HEK293T (cell line): ENCODE results near the gene AMFR.
"Not testable (repeated sequence)": the region's sequence is repeated elsewhere in the genome, so short reads cannot be mapped to it uniquely, and the experiment has no call there.

Experiments
- CTCF ChIA-PET: fragments of 350-600 bp; formaldehyde crosslinking; extraction: SDS; loops from one replicate; lab custom pipeline; 2021; ENCODE audit warnings: antibody characterized with exemption, inconsistent platforms; lab: Yijun Ruan, JAX
- POLR2A ChIA-PET: fragments of 350-600 bp; formaldehyde crosslinking; extraction: SDS; loops from one replicate; lab custom pipeline; 2020; ENCODE audit warnings: antibody characterized with exemption, inconsistent platforms; lab: Yijun Ruan, JAX
- DNase-seq: peaks from one replicate; pipeline ENCODE4 v3.0.0; 2012; ENCODE audit warnings: mixed read lengths; ENCODE audit errors: extremely low spot score
- ARNT ChIP-seq: fragments of 450-650 bp; IDR thresholded peaks from 2 replicates; pipeline ENCODE4 v1.6.1; 2017; ENCODE audit warnings: mild to moderate bottlenecking
- BHLHE40 ChIP-seq: fragments of 450-650 bp; IDR thresholded peaks from 2 replicates; pipeline ENCODE4 v1.6.1; 2016; ENCODE audit warnings: mild to moderate bottlenecking, moderate library complexity, borderline replicate concordance
- CTBP1 ChIP-seq: fragments of 450-650 bp; IDR thresholded peaks from 2 replicates; pipeline ENCODE4 v1.6.1; 2016; ENCODE audit warnings: borderline replicate concordance
- ELF4 ChIP-seq: fragments of 450-650 bp; IDR thresholded peaks from 2 replicates; pipeline ENCODE4 v1.6.1; 2017; ENCODE audit warnings: antibody characterized with exemption
- FOXA1 ChIP-seq: fragments of 450-650 bp; IDR thresholded peaks from 2 replicates; pipeline ENCODE4 v1.6.1; 2016; ENCODE audit warnings: mild to moderate bottlenecking
- FOXK2 ChIP-seq: fragments of 450-650 bp; IDR thresholded peaks from 2 replicates; pipeline ENCODE4 v1.6.1; 2016; ENCODE audit warnings: mild to moderate bottlenecking
- FOXM1 ChIP-seq: fragments of 450-650 bp; IDR thresholded peaks from 2 replicates; pipeline ENCODE4 v1.6.1; 2017; ENCODE audit warnings: mild to moderate bottlenecking, borderline replicate concordance
- HDGF ChIP-seq: fragments of 450-650 bp; IDR thresholded peaks from 2 replicates; pipeline ENCODE4 v1.6.1; 2017; ENCODE audit warnings: antibody characterized with exemption, borderline replicate concordance
- L3MBTL2 ChIP-seq: fragments of 450-650 bp; conservative IDR thresholded peaks from 2 replicates; pipeline ENCODE4 v1.6.1; 2016; ENCODE audit warnings: mild to moderate bottlenecking
- LEF1 ChIP-seq: fragments of 450-650 bp; IDR thresholded peaks from 2 replicates; pipeline ENCODE4 v1.6.1; 2017; ENCODE audit warnings: mild to moderate bottlenecking, borderline replicate concordance
- NFRKB ChIP-seq: fragments of 450-650 bp; IDR thresholded peaks from 2 replicates; pipeline ENCODE4 v1.6.1; 2016; ENCODE audit warnings: mild to moderate bottlenecking, moderate library complexity
- PKNOX1 ChIP-seq: fragments of 450-650 bp; IDR thresholded peaks from 2 replicates; pipeline ENCODE4 v1.6.1; 2016
- SP1 ChIP-seq: fragments of 450-650 bp; IDR thresholded peaks from 2 replicates; pipeline ENCODE4 v1.6.1; 2017
- SUZ12 ChIP-seq: fragments of 450-650 bp; IDR thresholded peaks from 2 replicates; pipeline ENCODE4 v1.6.1; 2016; ENCODE audit warnings: mild to moderate bottlenecking
- TARDBP ChIP-seq: fragments of 450-650 bp; IDR thresholded peaks from 2 replicates; pipeline ENCODE4 v1.6.1; 2016
- ZNF384 ChIP-seq: fragments of 450-650 bp; IDR thresholded peaks from 2 replicates; pipeline ENCODE4 v1.6.1; 2016

AMFR gene

DNA sequence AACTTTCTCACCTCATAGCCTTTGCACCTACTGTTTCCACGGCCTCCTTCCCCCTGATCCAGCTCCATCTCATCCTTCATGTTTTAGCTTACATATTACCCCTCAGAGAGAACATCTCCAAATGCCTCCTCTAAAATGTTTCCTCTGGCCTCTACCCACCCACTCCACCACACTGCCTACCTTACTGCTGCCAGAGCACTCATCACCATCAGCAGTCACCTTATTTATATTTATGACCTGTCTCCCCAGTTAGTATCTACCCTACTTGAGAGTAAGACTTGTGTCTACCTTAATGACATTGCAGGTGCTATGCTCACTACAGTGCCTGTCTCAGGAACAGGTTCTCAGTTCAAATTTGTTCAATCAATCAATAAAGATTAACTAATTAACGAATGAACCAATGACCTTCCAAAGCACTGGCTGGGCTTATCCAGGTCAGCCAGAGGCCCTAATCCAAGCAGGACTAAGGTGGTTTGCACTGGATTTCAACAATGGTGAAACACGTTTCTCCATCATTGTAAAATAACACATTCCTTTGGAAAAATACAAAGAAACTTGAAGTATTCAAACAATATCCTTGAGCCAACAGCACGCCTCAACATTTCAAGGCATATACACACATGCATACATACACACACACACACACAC is 41.1 kb downstream of the AMFR start:
- no peak for DNase-seq
- ChIA-PET CTCF (no interaction called here), POLR2A (no interaction called here)
- TF ChIP-seq BHLHE40 = no peak
- no peak for TF ChIP-seq PKNOX1
- TF ChIP-seq FOXA1 = no peak
- TF ChIP-seq ZNF384 = no peak
- no peak for TF ChIP-seq ARNT

- DNase-seq = no peak
- no peak for TF ChIP-seq PKNOX1
- TF ChIP-seq NFRKB = no peak
- no peak for TF ChIP-seq FOXM1
- no peak for TF ChIP-seq BHLHE40
- TF ChIP-seq ARNT = no peak
- TF ChIP-seq SUZ12 = no peak
- TF ChIP-seq FOXK2 = no peak
- no peak for TF ChIP-seq L3MBTL2
- TF ChIP-seq LEF1 = no peak
- TF ChIP-seq ELF4 = no peak
- TF ChIP-seq ZNF384 = no peak
- no peak for TF ChIP-seq SP1
- no peak for TF ChIP-seq TARDBP
- no peak for TF ChIP-seq CTBP1
- ChIA-PET CTCF (no interaction called here), POLR2A (interaction anchor here (1.2 kb wide), 1 partner anchor 68 kb away, joined by 3 read pairs; the partner anchor contains the start of gene NUDT21)
Observed at GRCh38 chr16:56382901-56383355, 42.4 kb downstream of the AMFR start.

DNA sequence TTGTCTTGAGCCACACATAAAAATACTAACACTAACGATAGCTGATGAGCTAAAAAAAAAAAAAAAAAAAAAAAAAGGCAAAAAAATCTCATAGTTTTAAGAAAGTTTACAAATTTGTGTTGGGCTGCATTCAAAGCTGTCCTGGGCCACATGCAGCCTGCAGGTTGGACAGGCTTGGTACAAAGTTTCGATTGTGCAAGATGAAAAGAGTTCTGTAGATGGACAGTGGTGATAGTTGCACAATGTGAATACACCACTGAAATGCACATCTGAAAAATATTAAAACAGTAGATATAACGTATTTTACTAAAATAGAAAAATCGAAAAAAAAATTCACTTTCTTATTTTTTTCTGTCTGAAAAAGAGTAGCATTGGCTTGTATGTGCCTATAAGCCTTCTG is 42.9 kb downstream of the AMFR start:
- ChIA-PET CTCF (no interaction called here), POLR2A (interaction anchor here (1.2 kb wide), 1 partner anchor 69 kb away, joined by 3 read pairs; the partner anchor contains the start of gene NUDT21)
- DNase-seq = no peak
- no peak for TF ChIP-seq LEF1
- no peak for TF ChIP-seq FOXM1
- no peak for TF ChIP-seq SP1

- POLR2A ChIA-PET, CTCF ChIA-PET, DNase-seq: not testable (repeated sequence)
Observed at GRCh38 chr16:56380778-56381485, 44.4 kb downstream of the AMFR start.

GRCh38 chr16:56379044-56379443 is 46.3 kb downstream of the AMFR start:
- POLR2A ChIA-PET, CTCF ChIA-PET, DNase-seq: not testable (repeated sequence)

DNA sequence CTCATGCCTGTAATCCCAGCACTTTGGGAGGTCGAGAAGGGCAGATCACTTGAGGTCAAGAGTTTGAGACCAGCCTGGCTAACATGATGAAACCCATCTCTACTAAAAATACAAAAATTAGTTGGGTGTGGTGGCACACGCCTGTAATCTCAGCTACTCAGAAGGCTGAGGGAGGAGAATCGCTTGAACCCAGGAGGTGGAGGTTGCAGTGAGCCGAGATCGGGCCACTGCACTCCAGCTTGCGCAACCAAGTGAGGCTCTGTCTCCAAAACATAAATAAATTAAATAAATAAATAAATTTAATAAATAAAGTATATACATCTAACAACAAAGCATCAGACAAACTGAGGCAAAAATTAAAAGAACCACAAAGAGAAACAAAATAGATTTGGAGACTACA is 49.6 kb downstream of the AMFR start:
- DNase-seq, POLR2A ChIA-PET, CTCF ChIA-PET: not testable (repeated sequence)

- POLR2A ChIA-PET = no interaction called here
- TF ChIP-seq HDGF = no peak
- TF ChIP-seq L3MBTL2 = no peak
Observed at GRCh38 chr16:56373003-56373402, 52.3 kb downstream of the AMFR start.

DNA sequence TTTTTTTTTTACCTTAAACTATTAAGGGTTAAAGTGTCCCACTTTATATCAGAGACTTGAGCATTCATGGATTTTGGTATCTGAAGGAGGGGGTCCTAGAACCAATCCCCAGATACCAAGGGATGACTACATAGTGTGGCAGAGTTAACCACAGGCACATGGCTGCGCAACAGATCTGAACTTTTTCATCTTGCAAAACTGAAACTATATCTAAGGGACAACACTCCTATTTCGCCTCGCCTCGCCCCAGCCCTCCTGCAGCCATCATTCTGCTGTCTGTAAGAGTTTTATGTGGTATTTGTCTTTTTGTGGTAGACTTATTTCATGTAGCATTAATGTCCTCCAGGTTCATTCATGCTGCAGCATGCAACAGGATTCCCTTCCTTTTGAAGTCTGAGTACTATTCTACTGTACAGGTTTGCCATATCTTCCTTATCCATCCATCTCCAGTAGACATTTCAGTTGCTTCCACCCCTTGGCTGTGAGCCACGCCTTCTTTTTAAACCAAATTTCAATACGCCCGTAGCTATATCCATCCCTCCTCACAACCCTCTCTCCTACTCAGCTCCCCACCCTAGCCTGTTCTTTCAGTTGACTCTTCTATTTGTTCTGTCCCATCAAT is 53.2 kb downstream of the AMFR start:
- CTCF ChIA-PET = no interaction called here
- TF ChIP-seq NFRKB (no peak), FOXM1 (no peak), FOXK2 (no peak), HDGF (no peak), ELF4 (no peak), CTBP1 (no peak), FOXA1 (no peak), LEF1 (no peak), BHLHE40 (no peak), TARDBP (no peak), ARNT (no peak), ZNF384 (no peak), SP1 (no peak), PKNOX1 (no peak), SUZ12 (no peak), L3MBTL2 (no peak)

More at GRCh38 chr16:56373003-56373402, 52.3 kb downstream of the AMFR start:
- CTCF ChIA-PET = no interaction called here
- no peak for DNase-seq

More for the DNA sequence above, 53.2 kb downstream of the AMFR start:
- no peak for DNase-seq
- POLR2A ChIA-PET = no interaction called here
